ENCODE measurements around the gene TTL. TPM values are rescaled to one million over a fixed set of nuclear protein-coding genes. Genes with fewer than 3 reads are reported as not detected.

The TTL gene
- total RNA-seq, 2 experiments from 2014 or later: 29.2 to 29.6 TPM

GRCh38 chr2:112579241-112579640 lies 97.3 kb downstream of the TTL start:
- H3K27me3 Mint-ChIP-seq: no peaks in the 10 kb centered on the region
- CTCF ChIA-PET: interaction anchor here (0.6 kb wide), 1 partner anchor 19 kb away, joined by 3 read pairs; no protein-coding TSS in a partner anchor
- no peaks in the 10 kb centered on the region for H3K9me3 Mint-ChIP-seq
- TF ChIP-seq CTCF (IDR thresholded peaks at IDR 0.05): no peak
- POLR2A ChIA-PET: no interaction called here
- ATAC-seq (no peak), DNase-seq (no peak)
- intact Hi-C loops (cut with micrococcal nuclease): no loop called here
- H3K4me3 Mint-ChIP-seq: no peak overlapping the region
- peaks cover 18% of the 10 kb centered on the region for H3K4me1 Mint-ChIP-seq (ENCODE audit: low read depth)
- H3K27ac Mint-ChIP-seq: no peak overlapping the region
- H3K36me3 Mint-ChIP-seq (ENCODE audit: low read depth): peaks cover 31% of the 10 kb centered on the region

- POLR2A ChIA-PET: no interaction called here
- peaks cover 21% of the 10 kb centered on the region for H3K4me1 Mint-ChIP-seq (ENCODE audit: low read depth)
- CTCF ChIA-PET: no interaction called here
- no peak overlapping the region for H3K4me3 Mint-ChIP-seq
- peaks cover 23% of the 10 kb centered on the region for H3K36me3 Mint-ChIP-seq (ENCODE audit: low read depth)
- ATAC-seq: no peak
- no peak for TF ChIP-seq CTCF (IDR thresholded peaks at IDR 0.05)
- no peaks in the 10 kb centered on the region for H3K27me3 Mint-ChIP-seq
- H3K27ac Mint-ChIP-seq: no peak overlapping the region
- H3K9me3 Mint-ChIP-seq: no peaks in the 10 kb centered on the region
- intact Hi-C loops (cut with micrococcal nuclease): loop anchor here (5.0 kb wide), 2 partner anchors 98 to 303 kb away; partner anchors contain the start of genes TTL and ZC3H6
- DNase-seq: no peak
Measured at GRCh38 chr2:112580084-112580483, 98.1 kb downstream of the TTL start.

GRCh38 chr2:112582314-112582746 lies 100.4 kb downstream of the TTL start:
- POLR2A ChIA-PET: no interaction called here
- H3K4me3 Mint-ChIP-seq: peak overlapping the region; percentile 32
- CTCF ChIA-PET: interaction anchor here (1.2 to 2.6 kb wide), 6 partner anchors 8 to 145 kb away, joined by 3 to 9 read pairs (median 4); no protein-coding TSS in a partner anchor
- peaks cover 36% of the 10 kb centered on the region for H3K4me1 Mint-ChIP-seq (ENCODE audit: low read depth)
- TF ChIP-seq CTCF (IDR thresholded peaks at IDR 0.05): peak; percentile 78
- peak overlapping the region; percentile 44 for H3K27ac Mint-ChIP-seq
- H3K27me3 Mint-ChIP-seq: no peaks in the 10 kb centered on the region
- H3K9me3 Mint-ChIP-seq: no peaks in the 10 kb centered on the region
- peaks cover 17% of the 10 kb centered on the region for H3K36me3 Mint-ChIP-seq (ENCODE audit: low read depth)
- DNase-seq (peak; percentile 61), ATAC-seq (peak; percentile 32)
- intact Hi-C loops (cut with micrococcal nuclease): loop anchor here (5.0 kb wide), 2 partner anchors 100 to 305 kb away; partner anchors contain the start of genes TTL and ZC3H6

GRCh38 chr2:112583497-112584133 lies 101.7 kb downstream of the TTL start:
- TF ChIP-seq CTCF (IDR thresholded peaks at IDR 0.05): no peak
- Mint-ChIP-seq H3K4me1 (ENCODE audit: low read depth) (peaks cover 33% of the 10 kb centered on the region), H3K9me3 (no peaks in the 10 kb centered on the region), H3K4me3 (peak overlapping the region; percentile 93), H3K27ac (peak overlapping the region; percentile 99), H3K36me3 (ENCODE audit: low read depth) (peaks cover 18% of the 10 kb centered on the region), H3K27me3 (no peaks in the 10 kb centered on the region)
- ChIA-PET CTCF (interaction anchor here (0.8 to 2.6 kb wide), 9 partner anchors 8 to 144 kb away, joined by 3 to 9 read pairs (median 3); no protein-coding TSS in a partner anchor), POLR2A (interaction anchor here (0.7 to 2.7 kb wide), 7 partner anchors 8 to 309 kb away, joined by 3 to 13 read pairs (median 4); partner anchors contain the start of gene SLC20A1)
- ATAC-seq: no peak
- no peak for DNase-seq
- intact Hi-C loops (cut with micrococcal nuclease): loop anchor here (5.0 kb wide), 2 partner anchors 101 to 306 kb away; partner anchors contain the start of genes TTL and ZC3H6

Measured in activated CD8-positive, alpha-beta T cell treated with anti-CD3 and anti-CD28 coated beads for 36 hours (primary cell).